Transverse colon (tissue), 4 donors: ENCODE measurements around the gene IQCK. TPM values are rescaled to one million over a fixed set of nuclear protein-coding genes. Genes with fewer than 3 reads are reported as not detected.

ENCODE experiments used
- DNase-seq: peaks from one replicate; pipeline ENCODE4 v3.0.0-alpha.2; 2019
- H3K27ac ChIP-seq, 4 donors: fragments of 200-600 bp; sonication (generic); 2 replicates each; pipeline ENCODE4 v1.5.1; 2016 to 2018; ENCODE audit warnings: inconsistent platforms in 4 of 4
- H3K27me3 ChIP-seq: fragments of 200-600 bp; sonication (generic); 2 replicates; pipeline ENCODE4 v1.5.1; 2017; ENCODE audit warnings: inconsistent platforms
- H3K36me3 ChIP-seq, 4 donors: fragments of 200-600 bp; sonication (generic); 2 replicates each; pipeline ENCODE4 v1.5.1; 2017 to 2019; ENCODE audit warnings: inconsistent platforms in 4 of 4
- H3K4me1 ChIP-seq, 4 donors: fragments of 200-600 bp; sonication (generic); 2 replicates each; pipeline ENCODE4 v1.5.1; 2017 to 2020; ENCODE audit warnings: inconsistent platforms in 4 of 4
- H3K4me3 ChIP-seq, 4 donors: fragments of 200-600 bp; sonication (generic); 1 replicate in 1 of 4; 2 replicates in 3 of 4; pipeline versions ENCODE4 v1.5.1 to v1.6.1; 2017 to 2019; ENCODE audit warnings: inconsistent platforms in 4 of 4
- H3K9me3 ChIP-seq, 2 donors: fragments of 200-600 bp; sonication (generic); 2 replicates each; pipeline ENCODE4 v1.5.1; 2017 to 2019; ENCODE audit warnings: inconsistent platforms in 2 of 2
- CTCF ChIP-seq, 5 experiments: fragments of 200-600 bp in 3 of 5; fragments of 450-650 bp in 2 of 5; sonication (generic) in 3 of 5; IDR thresholded peaks; 1 replicate in 2 of 5; 2 replicates in 3 of 5; pipeline ENCODE4 v1.5.1; 2016 to 2017; ENCODE audit warnings: antibody characterized with exemption in 5 of 5, inconsistent platforms in 3 of 5, mild to moderate bottlenecking in 2 of 5, moderate library complexity in 1 of 5
- EP300 ChIP-seq: sonication (generic); formaldehyde crosslinking; IDR thresholded peaks from one replicate; pipeline ENCODE4 v1.6.1; 2017; ENCODE audit warnings: antibody characterized with exemption, low read depth
- POLR2A ChIP-seq: fragments of 450-650 bp; IDR thresholded peaks from one replicate; pipeline ENCODE4 v1.6.1; 2016; ENCODE audit warnings: antibody characterized with exemption, mild to moderate bottlenecking, moderate library complexity
- POLR2AphosphoS5 ChIP-seq, 3 donors: sonication (generic); formaldehyde crosslinking; IDR thresholded peaks; one replicate each; pipeline ENCODE4 v1.6.1; 2016; ENCODE audit warnings: antibody characterized with exemption in 3 of 3
- WGBS, 2 donors: methylation state at CpG; one replicate each; pipeline ENCODE4 v1.1.5; 2018; ENCODE audit warnings: low coverage in 1 of 2; 5-methylcytosine and 5-hydroxymethylcytosine counted together
- in situ Hi-C, 4 donors: fragments of 200-750 bp; cut with MboI; loops; one replicate each; pipeline versions ENCODE4 v1.15.0 to v1.15.1; 2017; ENCODE audit warnings: low sequenced_read_pairs in 3 of 4, low pct_ligation_motif_present in 1 of 4, low pct_unique_long_range_greater_than_20kb in 1 of 4
- intact Hi-C: fragments of 100-400 bp; cut with DNase I; formaldehyde crosslinking; loops from one replicate; pipeline ENCODE4 v1.15.1; 2023; ENCODE audit warnings: low total_unique reads
- total RNA-seq, 4 donors: library from RNA; depleted of rRNA; stranded (reverse); fragments of >200 nt; gene quantifications; one replicate each; pipeline ENCODE4 v1.1.0, GENCODE V29; 2016

IQCK gene
- total RNA-seq, 4 donors from 2014 or later: 8.3 to 18.2 (median 12.7) TPM

GRCh38 chr16:19859603-19860002 is 141.5 kb downstream of the IQCK start:
- Histone ChIP-seq H3K27ac (no peak overlapping the region), H3K4me3 (no peak overlapping the region), H3K27me3 (no peaks in the 10 kb centered on the region), H3K36me3 (no peaks in the 10 kb centered on the region), H3K4me1 (no peaks in the 10 kb centered on the region), H3K9me3 (no peaks in the 10 kb centered on the region)
- DNase-seq: no peak
- no peak for TF ChIP-seq CTCF (IDR thresholded peaks at IDR 0.05)
- no peak for TF ChIP-seq POLR2A
- no peak for TF ChIP-seq EP300
- TF ChIP-seq POLR2AphosphoS5 (IDR thresholded peaks at IDR 0.05): no peak
- WGBS, 2 donors: 87% methylated on average over 4 of the region's 4 CpGs; no CpG with 5 or more reads in 1 of the 2 donors
- in situ Hi-C loops: no loop called here
- intact Hi-C loops: no loop called here

GRCh38 chr16:19860166-19861041 is 142.3 kb downstream of the IQCK start:
- no peak for TF ChIP-seq CTCF (IDR thresholded peaks at IDR 0.05)
- TF ChIP-seq EP300: no peak
- no peaks in the 10 kb centered on the region for H3K4me1 ChIP-seq
- WGBS, 2 donors: 81 to 85% methylated on average over 11 to 21 of the region's 21 CpGs
- no peak for DNase-seq
- no peak overlapping the region for H3K27ac ChIP-seq
- no peaks in the 10 kb centered on the region for H3K9me3 ChIP-seq
- intact Hi-C loops: no loop called here
- no peaks in the 10 kb centered on the region for H3K36me3 ChIP-seq
- H3K4me3 ChIP-seq: no peak overlapping the region
- H3K27me3 ChIP-seq: no peaks in the 10 kb centered on the region
- in situ Hi-C loops: no loop called here

- H3K4me3 ChIP-seq: no peak overlapping the region
Observed at GRCh38 chr16:19861133-19861532, 143.1 kb downstream of the IQCK start.

GRCh38 chr16:19861811-19862327 is 143.8 kb downstream of the IQCK start:
- Histone ChIP-seq H3K27ac (no peak overlapping the region), H3K36me3 (no peaks in the 10 kb centered on the region), H3K27me3 (no peaks in the 10 kb centered on the region), H3K9me3 (no peaks in the 10 kb centered on the region), H3K4me3 (no peak overlapping the region), H3K4me1 (no peaks in the 10 kb centered on the region)
- no peak for DNase-seq
- in situ Hi-C loops: no loop called here
- intact Hi-C loops: no loop called here
- TF ChIP-seq POLR2AphosphoS5 (IDR thresholded peaks at IDR 0.05) (no peak), EP300 (no peak), POLR2A (no peak)
- 84 to 88% methylated on average over 10 to 16 of the region's 16 CpGs for WGBS, 2 donors

More at GRCh38 chr16:19861133-19861532, 143.1 kb downstream of the IQCK start:
- in situ Hi-C loops (no loop called here), intact Hi-C loops (no loop called here)
- DNase-seq: no peak
- no peak for TF ChIP-seq EP300
- no peak for TF ChIP-seq POLR2A
- TF ChIP-seq POLR2AphosphoS5 (IDR thresholded peaks at IDR 0.05): no peak
- TF ChIP-seq CTCF (IDR thresholded peaks at IDR 0.05): no peak
- H3K36me3 ChIP-seq: no peaks in the 10 kb centered on the region
- no peaks in the 10 kb centered on the region for H3K27me3 ChIP-seq
- 78% methylated on average over 3 of the region's 3 CpGs; no CpG with 5 or more reads in 1 of the 2 donors for WGBS, 2 donors
- no peak overlapping the region for H3K27ac ChIP-seq
- no peaks in the 10 kb centered on the region for H3K4me1 ChIP-seq
- no peaks in the 10 kb centered on the region for H3K9me3 ChIP-seq
